Measurements from ENCODE around the gene CCDC197.

GRCh38 chr14:94021001-94021400, 23.9 kb downstream of the CCDC197 start:
- TF ChIP-seq CTCF (IDR thresholded peaks at IDR 0.05; ENCODE audit: low read length) (no peak), EZH2phosphoT487 (IDR thresholded peaks at IDR 0.05; ENCODE audit: low read length) (no peak), EZH2 (optimal IDR thresholded peaks at IDR 0.05; ENCODE audit: low read depth, low read length) (no peak)
